Calu3 (cell line): ENCODE data around the gene FAM78B. TPM values are rescaled to one million over a fixed set of nuclear protein-coding genes. Genes with fewer than 3 reads are reported as not detected.

Experiments
- BruUV-seq: library from RNA; stranded (reverse); fragments of 400-500 nt; replicated peaks from 2 replicates; lab custom pipeline; 2021; lab: Mats Ljungman, UMichigan
- CTCF ChIA-PET: fragments of 300-600 bp; sonication (Branson Sonifier 250); formaldehyde crosslinking; loops from one replicate; lab custom pipeline; 2022; ENCODE audit warnings: antibody characterized with exemption; lab: Charles Lee
- DNase-seq: peaks from one replicate; pipeline ENCODE4 v3.0.0; 2022
- H3K27ac Mint-ChIP-seq: one replicate; pipeline ENCODE4 v1.8.0; 2022; ENCODE audit warnings: mixed read lengths; ENCODE audit not compliant: unreplicated experiment
- H3K27me3 Mint-ChIP-seq: one replicate; pipeline ENCODE4 v1.8.0; 2022; ENCODE audit warnings: mixed read lengths; ENCODE audit not compliant: unreplicated experiment
- H3K36me3 Mint-ChIP-seq: one replicate; pipeline ENCODE4 v1.8.0; 2022; ENCODE audit warnings: mild to moderate bottlenecking, moderate library complexity, mixed read lengths; ENCODE audit not compliant: insufficient read depth, unreplicated experiment
- H3K4me1 Mint-ChIP-seq: one replicate; pipeline ENCODE4 v1.8.0; 2022; ENCODE audit warnings: mild to moderate bottlenecking, low read depth, mixed read lengths; ENCODE audit not compliant: unreplicated experiment
- H3K4me3 Mint-ChIP-seq: one replicate; pipeline ENCODE4 v1.8.0; 2022; ENCODE audit warnings: mild to moderate bottlenecking, low read depth, moderate library complexity, mixed read lengths; ENCODE audit not compliant: unreplicated experiment
- H3K9me3 Mint-ChIP-seq: one replicate; pipeline ENCODE4 v1.8.0; 2022; ENCODE audit warnings: low read depth, mixed read lengths; ENCODE audit not compliant: unreplicated experiment
- intact Hi-C: fragments of 100-400 bp; cut with micrococcal nuclease; formaldehyde crosslinking; loops from one replicate; pipeline ENCODE4 v1.10.0; 2022; ENCODE audit not compliant: unreplicated experiment
- total RNA-seq: library from RNA; stranded (reverse); gene quantifications from 2 replicates; pipeline ENCODE4 v1.2.3, GENCODE V29; 2022
- TF ChIP-seq, protein P1 (sequence below): fragments of 200-600 bp; IDR thresholded peaks from one replicate; pipeline ENCODE4 v1.8.0; 2022; ENCODE audit warnings: antibody characterized with exemption; ENCODE audit not compliant: unreplicated experiment

FAM78B gene
- total RNA-seq, 1 experiment from 2014 or later = 4.9 TPM

DNA sequence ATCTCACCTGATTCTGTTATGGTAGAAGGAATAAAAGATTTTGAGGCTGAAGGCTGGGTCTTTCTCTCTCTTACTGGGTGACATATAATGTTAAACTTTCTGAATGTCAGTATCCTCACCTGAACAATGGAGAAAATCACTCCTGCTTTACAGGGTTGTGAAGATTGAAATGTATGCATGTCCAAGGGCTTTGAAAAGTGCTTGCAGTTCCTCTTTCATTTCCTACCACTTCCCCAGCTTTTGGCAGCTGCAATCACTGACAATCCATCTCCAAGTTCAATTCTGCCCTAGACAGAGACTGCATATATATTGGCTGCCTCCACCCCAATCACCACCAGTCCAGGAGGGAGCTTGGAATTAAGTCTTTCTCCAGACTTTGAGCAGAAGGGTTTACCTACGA lies 39.8 kb downstream of the FAM78B start:
- Mint-ChIP-seq H3K27me3 (no peaks in the 10 kb centered on the region), H3K27ac (no peak overlapping the region), H3K4me1 (no peaks in the 10 kb centered on the region), H3K36me3 (no peaks in the 10 kb centered on the region), H3K4me3 (no peak overlapping the region), H3K9me3 (no peaks in the 10 kb centered on the region)
- intact Hi-C loops = no loop called here
- CTCF ChIA-PET = no interaction called here
- TF ChIP-seq, protein P1, sequence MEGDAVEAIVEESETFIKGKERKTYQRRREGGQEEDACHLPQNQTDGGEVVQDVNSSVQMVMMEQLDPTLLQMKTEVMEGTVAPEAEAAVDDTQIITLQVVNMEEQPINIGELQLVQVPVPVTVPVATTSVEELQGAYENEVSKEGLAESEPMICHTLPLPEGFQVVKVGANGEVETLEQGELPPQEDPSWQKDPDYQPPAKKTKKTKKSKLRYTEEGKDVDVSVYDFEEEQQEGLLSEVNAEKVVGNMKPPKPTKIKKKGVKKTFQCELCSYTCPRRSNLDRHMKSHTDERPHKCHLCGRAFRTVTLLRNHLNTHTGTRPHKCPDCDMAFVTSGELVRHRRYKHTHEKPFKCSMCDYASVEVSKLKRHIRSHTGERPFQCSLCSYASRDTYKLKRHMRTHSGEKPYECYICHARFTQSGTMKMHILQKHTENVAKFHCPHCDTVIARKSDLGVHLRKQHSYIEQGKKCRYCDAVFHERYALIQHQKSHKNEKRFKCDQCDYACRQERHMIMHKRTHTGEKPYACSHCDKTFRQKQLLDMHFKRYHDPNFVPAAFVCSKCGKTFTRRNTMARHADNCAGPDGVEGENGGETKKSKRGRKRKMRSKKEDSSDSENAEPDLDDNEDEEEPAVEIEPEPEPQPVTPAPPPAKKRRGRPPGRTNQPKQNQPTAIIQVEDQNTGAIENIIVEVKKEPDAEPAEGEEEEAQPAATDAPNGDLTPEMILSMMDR = no peak
- no peak for DNase-seq
- no TSS peak for BruUV-seq

DNA sequence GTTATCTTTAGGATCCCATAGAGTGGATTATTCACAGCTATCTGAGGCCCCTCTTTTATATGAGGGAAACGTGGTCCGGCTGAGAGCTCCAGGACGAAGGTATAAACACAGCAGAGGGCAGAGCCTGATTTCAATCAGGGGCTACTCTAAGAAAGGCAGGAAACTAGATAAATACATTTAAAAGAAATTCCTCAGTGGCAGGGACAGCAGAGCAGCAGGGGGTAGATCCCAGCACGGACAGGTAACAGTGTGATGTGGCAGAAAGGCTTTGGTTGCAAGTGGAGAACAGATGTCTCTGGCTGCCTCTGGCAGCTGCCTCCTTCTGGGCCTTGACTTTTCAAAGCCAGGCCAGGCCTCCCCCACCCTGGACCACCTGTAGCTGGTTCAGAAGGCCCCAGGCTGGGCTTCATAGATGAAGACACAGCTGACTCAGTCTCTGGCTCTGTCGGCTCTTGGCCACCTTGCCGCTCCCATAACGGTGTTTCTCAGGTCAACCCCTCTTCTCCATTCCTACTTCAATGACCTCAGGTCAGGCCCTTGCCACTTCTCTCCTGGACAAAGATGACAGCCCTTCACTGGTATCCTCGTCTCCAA lies 43.8 kb downstream of the FAM78B start:
- no peak for DNase-seq
- Mint-ChIP-seq H3K27ac (no peak overlapping the region), H3K4me1 (no peaks in the 10 kb centered on the region), H3K4me3 (no peak overlapping the region), H3K9me3 (peaks cover 4% of the 10 kb centered on the region), H3K27me3 (peaks cover 28% of the 10 kb centered on the region), H3K36me3 (no peaks in the 10 kb centered on the region)
- no TSS peak for BruUV-seq
- intact Hi-C loops = no loop called here
- TF ChIP-seq, protein P1 = no peak
- CTCF ChIA-PET = interaction anchor here (0.6 kb wide), 1 partner anchor 40 kb away, joined by 7 read pairs; no protein-coding TSS in a partner anchor

DNA sequence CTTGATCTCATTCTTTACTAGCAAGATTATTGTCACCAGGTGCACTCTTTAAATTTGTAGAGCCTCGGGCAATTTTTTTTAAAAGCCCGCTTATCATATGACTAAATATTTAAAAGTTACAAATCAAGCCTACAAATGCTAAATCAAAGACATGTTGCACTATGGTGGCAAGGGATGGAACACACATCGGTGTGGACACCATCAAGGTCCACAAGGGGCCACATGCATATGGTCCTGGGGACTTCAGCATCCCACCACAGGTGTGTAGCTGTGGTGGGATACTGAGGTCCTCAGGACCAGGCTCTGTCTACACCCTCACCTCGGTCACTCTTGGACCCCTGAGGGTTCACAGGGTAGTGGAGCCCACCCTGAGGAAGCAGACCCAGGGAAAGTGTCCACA lies 45.8 kb downstream of the FAM78B start:
- no peak for DNase-seq
- CTCF ChIA-PET = no interaction called here
- peaks cover 4% of the 10 kb centered on the region for H3K9me3 Mint-ChIP-seq
- H3K27me3 Mint-ChIP-seq = peaks cover 28% of the 10 kb centered on the region
- intact Hi-C loops = no loop called here
- H3K27ac Mint-ChIP-seq = no peak overlapping the region
- H3K36me3 Mint-ChIP-seq = no peaks in the 10 kb centered on the region
- no TSS peak for BruUV-seq
- no peak overlapping the region for H3K4me3 Mint-ChIP-seq
- TF ChIP-seq, protein P1 = no peak
- no peaks in the 10 kb centered on the region for H3K4me1 Mint-ChIP-seq

DNA sequence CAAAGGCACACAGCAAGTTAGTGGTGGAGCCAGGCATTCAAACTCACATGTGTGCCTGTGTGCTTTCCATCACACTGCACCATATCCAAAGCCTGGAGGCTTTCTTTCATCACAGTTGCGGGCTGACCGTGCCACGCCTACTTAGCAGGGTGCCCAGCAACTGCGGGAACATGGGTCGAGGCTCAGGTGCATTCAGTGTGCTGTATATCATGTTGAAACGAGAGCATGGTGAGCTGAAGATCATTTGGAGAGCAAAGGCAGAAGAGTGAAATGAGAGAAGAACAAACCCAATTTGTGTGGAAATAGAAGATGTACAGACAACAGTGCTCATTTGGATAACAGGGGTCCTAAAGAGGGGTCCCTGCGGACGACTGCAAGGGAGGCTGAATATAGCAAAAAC lies 46.5 kb downstream of the FAM78B start:
- Mint-ChIP-seq H3K9me3 (peaks cover 4% of the 10 kb centered on the region), H3K4me3 (no peak overlapping the region), H3K36me3 (no peaks in the 10 kb centered on the region), H3K27me3 (peaks cover 28% of the 10 kb centered on the region), H3K27ac (no peak overlapping the region), H3K4me1 (no peaks in the 10 kb centered on the region)
- no TSS peak for BruUV-seq
- TF ChIP-seq, protein P1 = no peak
- CTCF ChIA-PET = interaction anchor here (0.6 kb wide), 2 partner anchors 44 to 473 kb away, joined by 3 read pairs; no protein-coding TSS in a partner anchor
- no peak for DNase-seq
- intact Hi-C loops = no loop called here
